HG03521 (cell line): ENCODE results near the gene RTN3.

Source experiments
- ATAC-seq: cut with Tn5 transposase; IDR thresholded peaks from one replicate; pipeline ENCODE4 v1.9.1; 2021; ENCODE audit warnings: mild to moderate bottlenecking, moderate library complexity; ENCODE audit not compliant: unreplicated experiment

Gene RTN3

DNA sequence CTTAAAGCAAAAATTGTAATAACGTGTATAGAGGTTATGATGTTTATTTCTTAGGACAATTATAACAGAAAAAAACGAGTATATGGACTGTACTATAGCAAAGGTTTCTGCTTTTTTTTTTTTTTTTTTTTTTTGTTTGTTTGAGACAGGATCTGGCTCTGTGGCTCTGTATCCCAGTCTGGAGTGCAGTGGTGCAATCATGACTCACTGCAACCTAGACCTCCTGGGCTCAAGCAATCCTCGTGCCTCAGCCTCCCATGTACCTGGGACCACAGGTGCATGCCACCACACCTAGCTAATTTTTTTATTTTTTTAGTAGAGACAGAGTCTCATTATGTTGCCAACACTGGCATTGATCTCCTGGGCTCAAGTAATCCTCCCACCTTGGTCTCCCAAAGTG, 48.0 kb downstream of the RTN3 start:
- no peak for ATAC-seq

DNA sequence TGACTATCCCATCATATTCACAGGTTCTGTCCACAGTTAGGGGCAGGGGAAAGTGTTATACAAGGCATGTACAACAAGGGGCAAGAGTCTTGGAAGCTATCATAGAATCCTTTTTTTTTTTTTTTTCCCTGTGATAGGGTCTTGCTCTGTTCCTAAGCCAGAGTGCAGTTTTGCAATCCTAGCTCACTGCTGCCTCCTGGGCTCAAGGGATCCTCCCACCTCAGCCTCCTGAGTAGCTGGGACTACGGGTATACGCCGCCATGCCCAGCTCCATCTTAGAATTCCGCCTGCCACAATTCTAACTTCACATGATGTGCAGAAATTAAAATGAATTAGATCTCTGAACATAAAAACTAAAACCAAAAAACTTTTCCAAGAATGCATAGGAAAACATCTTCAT, 55.6 kb downstream of the RTN3 start:
- no peak for ATAC-seq

DNA sequence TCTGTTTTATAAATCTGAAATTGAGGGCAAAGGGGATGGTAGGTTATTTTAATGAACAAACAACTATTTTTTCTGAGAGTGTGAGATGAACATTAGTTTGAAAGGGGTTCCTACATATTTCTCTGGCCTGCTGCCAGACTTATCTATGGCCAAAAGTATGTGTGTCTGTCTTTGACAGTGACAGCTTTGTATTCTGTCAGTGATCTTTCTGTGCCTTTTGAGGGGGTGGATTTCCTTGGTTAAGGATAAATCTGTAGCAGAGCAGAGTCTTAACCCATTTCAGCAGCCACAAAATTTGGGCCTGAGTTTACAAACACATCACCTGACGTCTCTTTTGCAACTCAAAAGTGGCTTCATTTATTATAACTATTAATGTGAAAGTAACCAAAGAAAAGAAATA, 56.4 kb downstream of the RTN3 start:
- ATAC-seq: no peak

DNA sequence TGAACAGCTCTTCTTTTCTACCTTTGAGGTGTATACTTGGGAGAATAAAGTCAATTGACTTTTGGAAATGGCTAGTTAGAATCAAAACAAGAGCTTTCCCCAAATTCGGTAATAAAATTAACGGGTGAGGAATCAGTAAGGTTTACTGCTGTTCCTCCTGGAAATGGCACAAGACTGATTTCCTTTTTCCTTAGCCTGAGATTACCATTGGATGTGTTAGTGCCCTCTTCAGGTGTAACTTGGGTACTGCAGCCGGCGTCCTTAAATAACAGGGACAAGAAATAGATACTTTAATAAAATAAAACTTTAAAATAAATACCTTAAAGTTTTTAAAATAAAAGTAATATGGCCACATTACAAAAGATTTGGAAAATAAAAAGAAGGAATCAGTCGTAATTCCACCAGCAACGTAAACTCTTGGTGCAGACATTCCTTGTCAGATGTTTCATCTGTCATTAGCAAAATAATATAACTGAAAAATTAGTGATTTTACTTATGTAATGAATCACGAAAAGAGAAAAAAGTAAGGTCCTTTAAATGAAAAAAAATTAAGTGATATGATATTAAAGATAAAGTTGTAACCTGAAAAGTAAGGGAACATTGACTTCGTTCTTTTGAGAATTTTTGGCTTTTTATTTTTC, 57.5 kb downstream of the RTN3 start:
- no peak for ATAC-seq

DNA sequence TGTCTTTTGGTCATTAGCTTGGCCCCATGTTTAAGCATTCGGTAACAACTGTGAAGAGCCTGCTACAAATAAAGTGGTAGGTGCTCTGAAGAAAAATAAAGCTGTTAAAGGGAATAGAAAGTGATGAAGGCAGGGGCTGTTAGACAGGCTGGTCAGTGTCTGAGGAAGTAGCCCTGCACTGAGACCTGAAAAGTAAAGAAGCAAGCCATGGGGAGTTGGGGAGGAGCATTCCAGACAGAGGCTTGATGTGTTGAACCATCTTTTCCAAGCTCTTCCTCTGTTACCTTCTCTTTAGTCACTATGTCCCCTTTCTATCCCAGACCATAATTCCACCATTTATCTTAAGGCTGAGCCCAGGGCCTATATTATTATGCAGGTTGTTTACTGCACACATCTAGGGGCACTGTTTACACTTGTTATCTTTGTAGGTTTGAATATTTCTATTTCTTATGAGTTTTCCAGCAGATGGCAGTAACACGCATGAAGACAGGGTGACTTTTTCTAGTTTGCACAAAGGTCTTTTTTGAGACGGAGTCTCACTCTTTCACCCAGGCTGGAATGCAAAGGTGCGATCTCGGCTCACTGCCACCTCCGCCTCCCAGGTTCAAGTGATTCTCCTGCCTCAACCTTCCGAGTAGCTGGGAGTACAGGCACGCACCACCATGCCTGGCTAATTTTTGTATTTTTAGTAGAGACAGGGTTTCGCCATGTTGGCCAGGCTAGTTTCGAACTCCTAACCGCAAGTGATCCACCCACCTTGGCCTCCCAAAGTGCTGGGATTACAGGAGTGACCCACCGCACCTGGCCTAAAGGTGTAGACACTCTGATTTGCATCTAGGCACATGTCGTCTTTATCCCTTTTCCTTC, 64.2 kb downstream of the RTN3 start:
- ATAC-seq: no peak

DNA sequence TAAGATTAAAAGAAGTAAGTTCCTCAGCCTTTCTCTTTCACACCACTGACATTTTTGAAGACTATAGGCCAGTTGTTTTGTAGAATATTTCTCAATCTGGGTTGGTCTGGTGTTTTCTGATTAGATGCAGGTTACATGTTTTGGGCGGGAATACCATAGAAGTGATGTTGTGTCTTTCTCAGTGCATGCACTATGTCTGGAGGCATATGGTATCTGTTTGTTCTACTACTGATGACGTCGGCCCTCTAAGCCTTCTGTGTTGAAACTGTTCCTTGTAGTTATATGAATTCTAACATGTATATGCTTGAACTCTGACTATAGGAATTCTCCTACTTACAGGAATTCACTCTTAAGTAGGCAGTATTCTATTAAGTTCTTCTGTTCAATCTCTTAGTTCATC, 65.7 kb downstream of the RTN3 start:
- ATAC-seq: no peak

DNA sequence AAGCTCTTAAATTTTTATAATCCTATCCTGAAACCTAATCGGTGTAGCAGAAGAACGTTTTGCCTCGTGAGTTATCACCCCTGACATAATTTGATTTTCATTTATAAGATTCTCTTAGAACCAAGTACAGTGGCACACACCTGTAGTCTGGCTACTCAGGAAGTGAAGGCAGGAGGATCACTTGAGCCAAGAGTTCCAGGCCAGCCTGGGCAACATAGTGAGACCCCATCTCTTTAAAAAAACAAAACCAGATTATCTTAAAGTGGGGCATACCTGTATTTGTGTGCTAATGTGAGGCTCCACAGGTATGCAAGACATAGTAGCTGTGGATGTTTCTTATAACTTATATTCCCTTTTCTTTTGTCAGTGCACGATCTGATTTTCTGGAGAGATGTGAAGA, 68.3 kb downstream of the RTN3 start:
- ATAC-seq: no peak

DNA sequence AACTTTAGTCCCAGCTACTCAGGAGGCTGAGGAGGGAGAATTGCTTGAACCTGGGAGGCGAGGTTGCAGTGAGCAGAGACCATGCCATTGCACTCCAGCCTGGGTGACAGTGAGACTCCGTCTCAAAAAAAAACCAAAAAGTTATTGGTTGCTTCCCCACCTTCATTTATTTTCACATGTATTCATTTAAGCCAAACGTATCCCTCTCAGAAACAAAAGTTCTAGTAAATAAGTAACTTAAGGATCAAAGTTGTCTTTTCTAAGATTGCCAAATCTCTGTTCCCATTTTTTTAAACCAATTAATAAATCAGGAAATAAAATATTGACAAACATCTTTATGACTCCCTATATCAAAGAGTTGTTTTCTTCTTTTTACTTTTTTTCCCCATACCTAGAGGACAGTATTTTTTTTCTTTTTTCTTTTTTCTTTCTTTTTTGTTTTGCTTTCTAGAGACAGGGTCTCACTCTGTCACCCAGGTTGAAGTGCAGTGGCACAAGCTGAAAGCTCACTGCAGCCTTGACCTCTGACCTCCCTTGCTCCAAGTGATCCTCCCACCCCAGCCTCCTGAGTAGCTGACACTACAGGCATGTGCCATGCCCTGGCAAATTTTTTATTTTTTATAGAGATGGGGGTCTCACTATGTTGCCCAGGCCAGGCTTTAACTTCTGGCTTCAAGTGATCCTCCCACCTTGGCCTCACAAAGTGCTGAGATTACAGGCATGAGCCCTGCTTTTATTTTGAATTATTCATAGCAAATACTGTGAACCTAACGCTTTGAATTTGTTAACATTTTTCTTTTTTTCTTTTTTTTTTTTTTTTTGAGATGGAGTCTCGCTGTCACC, 75.8 kb downstream of the RTN3 start:
- no peak for ATAC-seq

DNA sequence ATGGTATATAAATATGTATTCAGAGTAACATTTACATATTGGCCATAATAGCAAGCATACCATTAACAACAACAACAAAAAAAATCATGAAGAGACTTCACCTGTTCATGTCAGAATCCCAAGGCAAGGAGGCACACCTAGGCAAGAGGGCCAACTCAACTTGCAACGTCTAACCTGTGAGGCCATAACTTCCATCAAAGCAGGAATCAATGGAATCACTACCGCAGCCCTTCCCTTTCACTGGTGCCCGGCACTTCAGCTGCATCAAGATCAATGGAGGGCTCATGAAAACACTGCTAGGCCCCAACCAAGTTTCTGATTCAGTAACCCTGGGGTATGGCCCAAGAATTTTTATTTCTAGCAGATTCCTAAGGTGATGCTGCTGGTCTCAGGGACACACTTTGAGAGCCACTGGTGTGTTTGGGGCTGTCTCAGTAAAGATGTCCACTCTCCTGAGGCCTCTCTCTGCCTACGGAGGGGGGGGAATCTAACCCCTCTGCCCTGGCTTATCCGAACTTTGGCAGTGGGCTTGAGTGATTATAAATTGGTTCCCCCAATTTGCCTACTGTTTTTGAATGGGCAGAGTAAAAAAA, 79.3 kb downstream of the RTN3 start:
- ATAC-seq: no peak

DNA sequence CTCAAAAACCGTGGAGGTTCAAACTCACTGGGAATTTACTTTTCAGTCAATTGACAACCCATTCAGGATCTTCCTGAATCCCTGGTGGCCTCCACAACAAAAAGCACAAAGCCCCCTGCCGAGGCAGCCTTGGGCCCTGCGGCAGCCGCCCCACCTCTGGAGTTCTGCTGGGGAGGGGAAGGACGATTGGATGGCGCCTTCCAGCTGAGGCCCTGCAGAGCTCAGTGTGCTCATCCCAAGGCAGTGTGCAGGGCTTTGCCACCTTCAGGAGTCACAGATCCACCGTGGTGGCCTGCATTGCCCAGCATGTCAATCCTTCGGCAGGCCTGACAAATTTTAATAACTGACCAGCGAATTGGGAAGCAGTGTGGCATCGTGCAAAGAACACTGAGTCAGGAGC, 79.9 kb downstream of the RTN3 start:
- ATAC-seq: no peak

DNA sequence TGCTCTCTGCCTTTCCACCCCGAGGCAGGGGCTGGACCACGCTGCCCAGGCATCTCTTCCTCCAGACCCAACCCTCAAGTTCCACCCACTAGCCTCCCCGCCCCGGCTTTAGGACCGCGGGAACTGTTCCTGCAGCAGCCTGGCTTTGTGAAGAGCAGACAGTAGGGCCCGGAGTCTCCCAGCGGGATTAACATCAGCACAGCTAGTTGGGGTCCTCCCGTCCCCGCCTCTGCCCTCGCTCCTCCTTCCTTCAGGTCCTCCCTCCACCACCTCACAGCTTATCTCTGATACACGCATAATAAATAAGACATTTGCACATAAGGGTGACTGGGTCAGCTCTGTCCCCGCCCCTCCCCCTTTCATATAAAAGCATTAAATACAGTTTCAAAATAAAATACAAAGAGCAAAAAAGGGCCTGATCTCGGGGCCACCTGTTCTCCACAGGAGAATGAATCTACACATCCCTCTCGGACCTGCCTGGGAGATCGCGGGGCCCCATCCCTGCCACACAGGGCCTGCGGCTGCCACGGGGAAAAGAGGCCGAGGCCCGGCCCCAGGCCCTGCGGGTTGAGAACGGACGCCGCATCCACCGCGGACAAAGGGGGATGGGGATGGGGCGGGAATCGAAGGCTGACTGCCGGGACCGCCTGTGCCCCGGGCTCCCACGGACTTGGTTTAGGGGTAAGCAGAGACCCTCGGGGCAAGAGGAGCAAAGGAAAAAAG, 80.8 kb downstream of the RTN3 start:
- no peak for ATAC-seq

DNA sequence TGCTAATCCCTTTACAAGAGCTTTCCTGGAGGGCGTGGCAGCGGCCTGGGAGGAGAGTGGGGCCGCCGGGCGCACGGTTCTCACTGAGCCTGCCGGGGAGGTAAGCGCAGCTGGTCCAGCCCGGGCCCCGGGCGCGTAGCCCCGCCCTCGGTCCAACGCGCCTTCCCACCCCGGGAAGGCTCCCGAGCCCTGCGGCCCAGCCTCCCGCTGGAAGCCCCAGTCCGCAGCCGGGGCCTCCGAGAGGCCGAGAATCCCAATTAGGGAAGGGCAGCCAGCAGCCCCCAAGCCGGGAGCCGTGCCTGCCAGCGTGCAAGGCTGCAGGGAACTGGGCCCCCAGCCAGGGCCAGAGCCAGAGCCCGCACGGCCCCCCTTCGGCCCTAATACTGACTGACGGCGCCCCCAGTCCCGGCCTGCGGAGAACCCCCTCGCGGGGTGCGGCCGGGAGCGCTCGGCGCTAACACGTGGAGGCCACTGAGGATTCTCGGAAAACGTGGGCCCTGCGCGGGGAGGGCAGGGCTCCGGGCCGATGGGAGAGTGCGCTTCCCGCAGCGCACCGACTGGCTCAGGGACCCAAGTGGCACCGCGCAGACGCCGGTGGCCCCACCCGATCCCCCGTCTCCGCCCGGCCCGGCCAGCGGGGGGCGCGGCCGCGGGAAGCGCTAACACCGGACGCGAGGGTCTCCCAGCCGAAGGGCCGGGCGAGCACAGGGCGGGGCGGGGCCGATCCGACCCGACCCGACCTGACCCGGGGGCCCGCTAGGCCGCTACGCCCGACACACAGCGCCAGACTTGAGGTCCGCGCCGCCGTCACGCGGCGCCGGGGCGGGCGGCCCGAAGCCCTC, 81.6 kb downstream of the RTN3 start:
- ATAC-seq: no peak

DNA sequence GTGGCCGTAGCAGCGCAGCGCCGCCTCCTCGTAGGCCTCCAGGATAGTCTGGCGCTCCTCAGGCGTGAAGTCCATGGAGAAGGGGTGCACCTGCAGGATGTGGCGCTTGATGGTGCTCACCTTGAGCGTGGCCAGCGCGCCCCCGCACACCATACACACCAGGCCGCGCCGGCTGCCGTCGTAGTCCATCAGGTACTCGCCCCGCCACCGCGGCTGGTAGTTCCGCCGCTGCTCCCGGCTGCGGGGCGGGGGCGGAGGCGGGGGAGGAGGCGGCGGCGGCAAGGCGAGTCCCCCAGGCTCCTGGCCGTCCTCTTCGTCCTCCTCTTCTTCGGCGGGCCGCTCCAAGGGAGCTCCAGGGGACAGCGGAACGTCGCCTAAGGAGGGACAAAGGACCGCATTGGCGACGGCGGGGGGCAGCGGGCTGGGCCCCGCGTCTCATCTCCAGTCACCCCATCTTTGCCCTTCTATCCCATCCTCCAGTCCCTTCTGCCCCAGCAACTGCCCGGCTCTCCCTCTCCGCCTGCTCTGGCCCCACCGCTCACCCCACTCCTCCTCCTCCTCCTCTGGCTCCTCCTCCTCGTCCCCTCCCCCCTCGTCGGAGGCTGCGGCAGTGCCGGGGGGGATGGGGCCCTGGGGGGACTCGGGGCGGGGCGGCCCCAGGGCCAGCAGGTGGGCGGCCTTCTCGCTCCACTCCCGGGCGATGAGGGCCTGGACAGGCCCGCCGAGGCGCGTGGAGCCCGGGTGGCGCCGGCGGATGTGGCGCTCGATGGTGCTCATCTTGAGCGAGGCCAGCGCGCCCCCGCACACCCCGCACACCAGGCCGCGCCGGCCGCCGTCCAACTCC, 82.4 kb downstream of the RTN3 start:
- ATAC-seq: no peak

DNA sequence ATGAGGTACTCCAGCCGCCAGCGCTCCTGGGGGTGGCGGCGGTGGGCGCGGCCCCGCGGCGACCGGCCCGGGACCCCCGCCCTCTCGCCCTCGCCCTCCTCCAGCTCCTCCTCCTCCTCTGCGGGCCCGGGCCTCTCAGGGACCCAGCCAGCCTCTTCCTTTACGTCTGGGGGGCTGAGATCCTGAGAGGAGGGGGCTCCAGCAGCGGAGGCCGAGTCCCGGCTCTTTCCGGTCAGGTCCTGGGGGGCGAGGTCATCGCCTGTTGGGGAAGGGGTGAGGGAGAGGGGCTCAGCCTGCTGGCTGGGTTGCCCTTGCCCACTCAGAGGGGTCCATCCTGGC, 83.0 kb downstream of the RTN3 start:
- no peak for ATAC-seq

DNA sequence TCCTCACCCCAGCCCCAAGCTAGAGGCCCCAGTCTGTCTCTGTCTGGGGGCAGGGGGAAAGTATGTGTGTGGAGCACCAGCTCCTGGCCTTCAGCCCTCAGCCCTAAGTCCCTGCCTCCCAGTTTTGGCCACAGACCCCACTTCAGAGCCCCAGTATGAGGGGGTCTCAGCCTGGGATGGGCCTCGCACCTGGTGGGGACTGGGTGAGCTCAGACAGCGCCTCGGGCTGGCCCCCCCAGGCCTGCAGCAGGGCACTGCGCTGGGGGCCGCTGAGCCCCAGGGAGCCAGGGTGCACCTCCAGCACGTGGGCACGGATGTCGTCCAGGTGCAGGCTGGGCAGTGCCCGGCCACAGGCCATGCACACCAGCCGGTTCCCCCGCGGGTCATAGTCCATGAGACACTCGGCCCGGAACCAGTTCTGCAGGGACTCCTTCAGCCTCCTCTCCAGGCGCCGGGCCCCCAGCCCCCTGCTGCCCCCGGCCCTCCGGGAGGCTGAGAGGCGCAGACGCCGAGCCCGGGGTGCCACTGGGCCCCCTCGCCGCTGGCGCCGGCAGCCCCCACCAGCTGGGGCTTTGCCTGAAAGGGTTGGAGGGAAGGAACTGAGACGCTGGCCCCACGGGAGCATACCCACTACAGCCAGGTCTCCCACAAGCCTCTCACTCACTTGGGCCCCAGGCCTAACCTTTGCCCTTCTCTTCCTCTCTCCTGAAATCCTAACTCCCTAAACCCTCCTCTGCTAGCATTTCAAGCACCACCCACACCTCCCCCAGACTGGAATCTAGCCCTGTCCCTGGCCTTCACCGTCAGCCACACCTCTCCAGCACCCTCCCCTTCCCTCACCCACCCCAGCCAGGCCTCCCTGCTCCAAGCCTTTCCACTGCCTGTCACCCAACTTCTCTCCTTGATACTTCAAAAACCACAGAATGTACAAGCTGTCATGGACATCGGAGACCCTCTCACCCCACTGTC, 83.7 kb downstream of the RTN3 start:
- ATAC-seq: no peak

DNA sequence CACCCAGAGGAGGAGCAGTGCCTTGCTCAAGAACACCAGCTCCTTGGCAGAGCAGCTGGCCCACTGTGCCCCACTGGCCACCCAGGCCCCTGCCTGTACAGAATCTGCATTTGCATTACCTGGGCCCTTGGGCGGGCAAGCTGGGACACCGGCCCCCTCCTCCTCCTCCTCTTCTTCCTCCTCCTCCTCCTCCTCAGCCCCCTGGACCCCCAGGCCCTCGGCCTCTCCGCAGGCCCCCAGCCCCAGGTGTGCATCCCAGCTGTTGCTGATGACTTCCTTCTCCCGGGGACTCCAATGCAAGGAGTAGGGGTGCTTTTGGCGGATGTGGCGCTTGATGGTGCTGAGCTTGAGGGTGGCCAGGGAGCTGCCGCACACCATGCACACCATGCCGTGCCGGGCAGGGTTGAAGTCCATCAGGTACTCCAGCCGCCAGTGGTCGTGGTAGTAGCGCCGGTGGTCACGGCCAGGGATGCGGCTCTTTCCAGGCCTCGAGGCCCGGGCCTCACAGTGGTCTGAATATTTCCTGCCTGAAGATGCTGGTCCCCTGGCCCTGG, 84.5 kb downstream of the RTN3 start:
- no peak for ATAC-seq

DNA sequence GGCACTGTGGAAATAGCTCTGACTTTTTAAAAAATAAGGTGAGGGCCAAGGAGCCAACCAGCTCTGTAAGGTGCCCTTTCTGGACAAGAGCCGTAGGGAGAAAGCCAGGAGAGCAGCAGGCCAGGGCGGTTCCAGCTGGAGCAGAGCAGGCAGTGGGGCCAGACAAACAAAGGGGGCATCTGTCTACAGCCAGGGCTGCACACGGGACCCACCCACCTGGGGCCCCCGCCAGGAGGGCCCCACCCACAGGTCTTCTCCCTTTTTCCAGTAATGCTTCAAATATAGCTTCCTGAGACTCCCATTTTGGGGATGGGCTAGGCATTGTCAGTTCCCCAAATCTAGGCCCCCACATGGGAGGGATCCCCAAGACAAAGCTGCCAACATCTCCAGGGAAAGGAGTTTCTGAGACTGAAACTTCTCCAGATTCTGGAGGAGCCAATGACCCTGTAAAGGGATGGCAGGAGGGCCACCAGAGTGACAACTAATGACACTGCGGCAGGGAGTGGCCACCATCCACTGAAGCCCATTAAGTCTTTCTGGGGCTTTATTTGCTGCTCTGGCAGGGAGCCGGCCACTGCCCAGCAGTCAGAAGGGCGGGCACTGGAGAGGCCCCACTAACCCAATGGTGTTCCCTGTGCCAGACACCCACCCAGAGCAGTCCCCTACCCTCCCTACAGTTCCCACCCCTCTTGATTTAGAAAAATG, 85.4 kb downstream of the RTN3 start:
- no peak for ATAC-seq
